Measurements from ENCODE around the gene CCDC177. TPM values are rescaled to one million over a fixed set of nuclear protein-coding genes. Genes with fewer than 3 reads are reported as not detected.
A peak's percentile ranks its signal among the peaks of the same experiment; 100 is the strongest.

Gene CCDC177
- total RNA-seq, 2 experiments from 2014 or later, result not detected

DNA sequence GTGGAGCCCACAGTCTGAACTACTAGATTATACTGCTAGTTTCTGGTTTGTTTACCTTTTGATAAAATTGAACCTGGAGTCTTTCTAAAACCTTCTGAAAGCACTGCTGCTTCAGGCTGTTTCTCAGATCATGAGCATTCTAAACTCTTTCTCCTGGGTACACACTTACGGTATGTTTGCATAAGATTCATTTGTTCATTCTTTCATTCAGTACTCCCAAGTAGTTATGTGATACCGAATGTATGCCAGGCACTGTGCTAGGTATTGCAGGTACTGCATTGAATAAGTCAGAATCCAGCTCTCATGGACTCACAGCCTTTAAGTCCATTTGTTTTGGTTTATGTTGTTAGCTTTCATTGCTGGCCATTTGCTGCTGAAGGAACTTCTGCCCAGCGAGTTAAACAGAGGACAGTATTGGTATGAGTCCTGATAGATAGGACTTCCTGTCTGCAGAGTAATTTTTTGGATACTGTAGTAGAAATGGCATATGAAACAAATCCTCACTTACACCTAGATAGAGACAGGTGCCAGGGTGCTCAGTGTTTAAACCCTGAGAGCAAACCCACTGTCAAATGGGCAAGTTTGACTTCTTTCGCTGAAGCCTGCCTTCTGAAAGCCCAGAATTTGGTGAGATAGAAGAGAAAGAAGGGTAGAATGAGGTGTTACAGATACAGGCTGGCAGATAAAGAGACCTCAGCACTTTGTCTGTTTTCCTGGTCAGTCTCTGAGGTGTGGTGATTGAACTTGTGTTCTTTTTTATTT is 38.8 kb upstream of the CCDC177 start:
- peak overlapping the region; percentile 87 for H3K4me3 Mint-ChIP-seq
- H3K27me3 Mint-ChIP-seq, result no peaks in the 10 kb centered on the region
- H3K4me1 Mint-ChIP-seq, result peaks cover 65% of the 10 kb centered on the region
- intact Hi-C loops (cut with DNase I, micrococcal nuclease), result loop anchor here (2.0 to 10.0 kb wide), 7 partner anchors 23 to 1709 kb away; partner anchors contain the start of genes SIPA1L1 (in 1 of the 2), SRSF5 (in 1 of the 2) and ZFP36L1 (in 1 of the 2)
- POLR2A ChIA-PET, result interaction anchor here (1.1 to 1.3 kb wide), 2 partner anchors 12 to 60 kb away, joined by 4 to 5 read pairs; no protein-coding TSS in a partner anchor
- no peaks in the 10 kb centered on the region for H3K9me3 Mint-ChIP-seq (ENCODE audit: low read depth)
- peak overlapping the region; percentile 99 for H3K27ac Mint-ChIP-seq
- CTCF ChIA-PET, result interaction anchor here (0.9 to 2.1 kb wide), 5 partner anchors 32 to 105 kb away, joined by 3 to 5 read pairs (median 3); no protein-coding TSS in a partner anchor
- H3K36me3 Mint-ChIP-seq (ENCODE audit: low read depth), result peaks cover 45% of the 10 kb centered on the region
- ATAC-seq, result no peak
- no peak for DNase-seq

DNA sequence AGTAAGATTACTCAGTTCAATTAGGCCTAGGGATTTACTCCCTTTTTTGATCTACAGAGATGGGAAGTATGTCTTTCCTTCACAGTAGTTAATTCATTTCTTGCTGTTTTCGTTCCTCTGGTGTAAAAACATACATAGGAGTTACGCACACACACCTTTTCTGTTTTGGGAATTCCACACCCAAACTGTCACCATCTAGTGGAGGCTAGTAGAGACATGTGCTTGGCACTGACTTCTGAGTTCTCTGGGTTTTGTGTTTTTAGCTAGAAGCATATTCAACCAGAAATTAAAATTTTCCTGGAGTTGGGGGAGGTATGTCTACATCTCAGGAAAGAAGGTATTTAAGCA is 38.1 kb upstream of the CCDC177 start:
- peaks cover 44% of the 10 kb centered on the region for H3K36me3 Mint-ChIP-seq (ENCODE audit: low read depth)
- ATAC-seq (no peak), DNase-seq (no peak)
- peaks cover 58% of the 10 kb centered on the region for H3K4me1 Mint-ChIP-seq
- POLR2A ChIA-PET, result interaction anchor here (0.8 to 1.5 kb wide), 3 partner anchors 13 to 62 kb away, joined by 3 to 5 read pairs (median 4); no protein-coding TSS in a partner anchor
- no peaks in the 10 kb centered on the region for H3K9me3 Mint-ChIP-seq (ENCODE audit: low read depth)
- no peaks in the 10 kb centered on the region for H3K27me3 Mint-ChIP-seq
- intact Hi-C loops (cut with DNase I, micrococcal nuclease), result loop anchor here (1.0 to 10.0 kb wide), 8 partner anchors 24 to 1710 kb away; partner anchors contain the start of genes SIPA1L1 (in 1 of the 2), SRSF5 (in 1 of the 2) and ZFP36L1 (in 1 of the 2)
- H3K27ac Mint-ChIP-seq, result peak overlapping the region; percentile 99
- CTCF ChIA-PET, result interaction anchor here (0.8 to 2.1 kb wide), 10 partner anchors 21 to 114 kb away, joined by 3 to 5 read pairs (median 3); no protein-coding TSS in a partner anchor
- H3K4me3 Mint-ChIP-seq, result peak overlapping the region; percentile 87

DNA sequence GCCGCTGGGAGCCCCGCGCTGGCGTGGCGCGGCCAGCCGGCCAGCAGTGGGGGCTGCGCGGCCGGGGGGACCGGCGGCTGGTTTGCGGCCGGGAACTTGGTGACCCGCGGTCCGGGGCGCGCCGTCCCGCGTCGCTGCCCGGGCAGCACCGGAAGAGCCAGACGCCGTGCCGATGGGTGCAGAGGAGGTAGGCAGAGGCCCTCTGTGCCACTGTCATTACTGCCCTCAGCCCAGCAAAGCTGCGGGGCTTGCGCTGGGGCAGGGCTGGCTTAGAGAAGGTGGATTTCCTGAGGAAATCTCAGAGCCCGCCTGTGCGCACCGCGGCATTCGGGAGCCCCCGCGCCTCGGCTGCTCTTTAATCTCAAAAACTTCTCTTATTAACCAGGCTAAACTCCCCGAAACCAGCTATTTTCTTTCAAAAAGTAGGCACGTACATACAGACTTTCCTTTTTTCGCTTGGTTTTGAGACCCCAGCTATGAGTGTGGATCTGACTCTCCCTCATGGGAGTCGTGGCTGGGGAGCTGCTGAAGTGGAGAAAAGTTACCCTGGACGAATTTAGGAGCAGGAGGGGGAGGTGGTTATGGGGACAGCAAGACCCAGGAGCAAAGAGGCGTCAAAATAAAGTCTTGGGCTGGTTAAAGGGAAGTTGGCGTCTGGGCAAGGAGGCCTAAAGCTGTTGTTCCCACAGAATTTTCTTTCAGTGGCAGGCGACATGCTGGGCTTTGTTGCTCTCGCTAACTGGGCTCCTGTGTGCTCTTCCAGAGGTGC is 37.5 kb upstream of the CCDC177 start:
- peak; percentile 44 for ATAC-seq
- CTCF ChIA-PET, result interaction anchor here (0.6 to 2.1 kb wide), 10 partner anchors 21 to 114 kb away, joined by 3 to 5 read pairs (median 3); no protein-coding TSS in a partner anchor
- Mint-ChIP-seq H3K27ac (peak overlapping the region; percentile 99), H3K9me3 (ENCODE audit: low read depth) (no peaks in the 10 kb centered on the region), H3K4me3 (peak overlapping the region; percentile 87), H3K4me1 (peaks cover 52% of the 10 kb centered on the region), H3K27me3 (no peaks in the 10 kb centered on the region), H3K36me3 (ENCODE audit: low read depth) (peaks cover 39% of the 10 kb centered on the region)
- POLR2A ChIA-PET, result interaction anchor here (0.5 to 1.5 kb wide), 4 partner anchors 13 to 131 kb away, joined by 3 to 5 read pairs (median 4); no protein-coding TSS in a partner anchor
- peak; percentile 70 for DNase-seq
- intact Hi-C loops (cut with DNase I, micrococcal nuclease), result loop anchor here (1.0 to 10.0 kb wide), 8 partner anchors 24 to 1710 kb away; partner anchors contain the start of genes SIPA1L1 (in 1 of the 2), SRSF5 (in 1 of the 2) and ZFP36L1 (in 1 of the 2)

DNA sequence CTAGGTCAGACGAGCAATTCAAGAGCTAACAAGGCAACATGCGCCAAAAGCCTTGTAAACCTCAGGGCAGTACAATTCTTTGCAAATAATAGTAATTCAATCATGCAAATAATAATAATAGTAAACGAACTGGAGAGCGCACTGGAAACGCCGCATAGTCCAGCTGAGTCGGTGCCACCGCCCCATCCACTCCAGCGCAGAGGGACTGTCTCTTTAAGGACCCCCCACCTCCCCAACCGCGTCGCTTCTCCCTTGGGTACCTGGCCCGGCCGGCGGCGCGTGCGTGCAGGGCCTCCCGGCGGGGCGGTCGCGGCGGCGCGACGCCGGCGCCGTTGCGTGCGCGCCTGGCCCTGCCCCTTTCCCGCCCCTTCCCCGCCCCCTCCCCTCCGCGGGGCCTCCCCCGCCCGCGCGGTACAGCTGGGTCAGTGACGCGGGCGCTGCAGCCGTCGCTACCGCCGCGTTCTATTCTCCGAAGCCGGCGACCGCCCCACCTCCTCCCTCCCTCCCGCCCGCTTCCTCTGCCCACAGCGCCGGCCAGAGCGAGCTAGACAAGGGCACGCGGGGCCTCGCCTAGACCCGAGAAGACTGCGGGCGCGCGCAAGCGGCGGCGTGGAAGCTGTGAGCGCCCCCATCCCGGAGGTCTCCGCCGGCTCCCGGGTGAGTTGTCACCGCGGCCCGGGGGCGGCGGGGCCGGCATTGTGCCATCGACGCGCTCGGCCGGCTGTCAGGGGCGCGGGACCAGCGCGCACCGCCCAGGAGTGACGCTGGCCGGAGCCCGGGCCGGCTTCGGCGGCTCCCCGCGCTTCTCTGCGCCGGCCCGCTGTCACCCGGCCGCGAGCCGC is 36.7 kb upstream of the CCDC177 start, which contains the start of gene SUSD6:
TSS of gene SUSD6 (plus strand) at position 425 of the 842 bp plus-strand sequence. CDS start 46,997 bp downstream, outside the sequence.
- Mint-ChIP-seq H3K36me3 (ENCODE audit: low read depth) (peaks cover 32% of the 10 kb centered on the region), H3K4me1 (peaks cover 48% of the 10 kb centered on the region), H3K27ac (peak within 1 kb of the TSS; percentile 99), H3K4me3 (peak within 1 kb of the TSS; percentile 87), H3K9me3 (ENCODE audit: low read depth) (no peaks in the 10 kb centered on the region), H3K27me3 (no peaks in the 10 kb centered on the region)
- POLR2A ChIA-PET, result interaction anchor here (0.5 to 1.5 kb wide), 3 partner anchors 27 to 132 kb away, joined by 3 to 5 read pairs (median 3); no protein-coding TSS in a partner anchor
- DNase-seq (peak; percentile 95), ATAC-seq (peak; percentile 74)
- intact Hi-C loops (cut with DNase I, micrococcal nuclease), result loop anchor here (1.0 to 10.0 kb wide), 12 partner anchors 14 to 1711 kb away; partner anchors contain the start of genes SRSF5 (in 2 of the 2), ERH (in 1 of the 2), SIPA1L1 (in 1 of the 2) and SLC39A9 (in 1 of the 2)
- CTCF ChIA-PET, result interaction anchor here (0.6 to 1.5 kb wide), 11 partner anchors 23 to 116 kb away, joined by 3 to 5 read pairs (median 3); no protein-coding TSS in a partner anchor

DNA sequence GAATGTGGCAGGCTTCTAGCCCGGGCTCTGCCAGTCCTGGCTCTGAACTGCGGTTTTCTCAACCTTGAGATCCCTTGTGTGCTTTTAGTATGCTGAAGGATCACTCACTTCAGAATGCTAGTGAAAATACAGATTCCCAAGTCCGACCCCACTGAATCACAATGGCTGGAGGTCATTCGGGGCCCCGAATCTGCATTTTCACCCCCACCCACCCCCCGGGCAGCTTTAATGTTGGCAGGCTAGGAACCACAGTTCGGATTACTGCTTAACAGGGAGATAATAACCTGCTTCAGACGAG is 36.2 kb upstream of the CCDC177 start:
- ATAC-seq, result no peak
- intact Hi-C loops (cut with DNase I, micrococcal nuclease), result loop anchor here (1.0 to 10.0 kb wide), 9 partner anchors 14 to 1711 kb away; partner anchors contain the start of genes SRSF5 (in 2 of the 2), ERH (in 1 of the 2), SIPA1L1 (in 1 of the 2) and SLC39A9 (in 1 of the 2)
- H3K9me3 Mint-ChIP-seq (ENCODE audit: low read depth), result no peaks in the 10 kb centered on the region
- peak overlapping the region; percentile 86 for H3K4me3 Mint-ChIP-seq
- peak overlapping the region; percentile 96 for H3K27ac Mint-ChIP-seq
- peaks cover 26% of the 10 kb centered on the region for H3K36me3 Mint-ChIP-seq (ENCODE audit: low read depth)
- H3K27me3 Mint-ChIP-seq, result no peaks in the 10 kb centered on the region
- H3K4me1 Mint-ChIP-seq, result peaks cover 44% of the 10 kb centered on the region
- ChIA-PET POLR2A (interaction anchor here (1.1 kb wide), 1 partner anchor 28 kb away, joined by 3 read pairs; no protein-coding TSS in a partner anchor), CTCF (interaction anchor here (0.6 to 1.5 kb wide), 9 partner anchors 15 to 116 kb away, joined by 3 to 5 read pairs (median 3); no protein-coding TSS in a partner anchor)
- no peak for DNase-seq

DNA sequence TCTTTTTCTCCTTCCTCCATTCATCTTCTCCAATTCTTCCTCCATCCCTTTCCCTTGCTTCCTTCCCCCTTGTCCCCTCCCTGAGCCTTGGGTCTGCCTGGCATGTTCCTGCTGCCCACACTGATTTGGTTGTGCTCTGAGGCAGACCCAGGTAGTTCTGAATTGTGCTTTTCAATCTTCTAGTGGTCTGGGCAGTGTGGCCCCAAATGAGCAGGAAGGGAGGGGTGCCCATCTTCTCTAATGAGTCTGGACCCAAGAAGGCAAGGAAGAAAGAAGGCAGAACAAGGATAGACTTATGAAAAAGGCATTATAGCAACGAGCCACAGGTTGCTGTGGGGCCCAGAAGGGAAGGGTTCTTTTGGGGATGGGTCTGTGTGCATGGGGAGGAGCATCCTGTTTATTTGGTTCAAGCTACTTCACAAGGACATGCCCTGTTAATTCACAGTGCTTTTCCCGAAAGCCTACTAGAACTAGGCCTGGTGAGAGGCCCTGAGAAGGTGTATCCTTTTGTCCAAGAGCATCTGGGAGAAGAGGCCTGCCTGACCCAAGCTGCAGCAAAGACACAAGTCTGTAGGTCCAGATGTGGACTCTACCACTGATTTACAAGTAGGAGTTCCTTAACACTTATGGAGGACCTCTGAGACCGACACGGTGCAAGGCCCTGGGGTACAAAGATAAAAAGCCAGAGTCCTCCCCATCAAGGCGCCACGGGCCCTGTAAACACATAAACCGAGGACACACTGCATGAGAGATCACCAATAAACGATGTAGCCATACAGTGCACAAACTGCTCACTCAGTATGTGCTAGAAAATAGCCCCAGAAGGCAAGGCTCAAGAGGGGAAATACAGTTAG is 35.6 kb upstream of the CCDC177 start:
- Mint-ChIP-seq H3K27ac (peak overlapping the region; percentile 96), H3K4me3 (peak overlapping the region; percentile 86), H3K27me3 (no peaks in the 10 kb centered on the region), H3K36me3 (ENCODE audit: low read depth) (peaks cover 20% of the 10 kb centered on the region), H3K9me3 (ENCODE audit: low read depth) (no peaks in the 10 kb centered on the region), H3K4me1 (peaks cover 38% of the 10 kb centered on the region)
- DNase-seq (no peak), ATAC-seq (no peak)
- ChIA-PET CTCF (interaction anchor here (0.6 to 1.5 kb wide), 6 partner anchors 16 to 117 kb away, joined by 3 to 5 read pairs (median 3); no protein-coding TSS in a partner anchor), POLR2A (interaction anchor here (1.1 kb wide), 1 partner anchor 29 kb away, joined by 3 read pairs; no protein-coding TSS in a partner anchor)
- intact Hi-C loops (cut with DNase I, micrococcal nuclease), result loop anchor here (2.0 to 10.0 kb wide), 5 partner anchors 157 to 1712 kb away; partner anchors contain the start of genes ERH (in 1 of the 2), SIPA1L1 (in 1 of the 2), SLC39A9 (in 1 of the 2) and SRSF5 (in 1 of the 2)

DNA sequence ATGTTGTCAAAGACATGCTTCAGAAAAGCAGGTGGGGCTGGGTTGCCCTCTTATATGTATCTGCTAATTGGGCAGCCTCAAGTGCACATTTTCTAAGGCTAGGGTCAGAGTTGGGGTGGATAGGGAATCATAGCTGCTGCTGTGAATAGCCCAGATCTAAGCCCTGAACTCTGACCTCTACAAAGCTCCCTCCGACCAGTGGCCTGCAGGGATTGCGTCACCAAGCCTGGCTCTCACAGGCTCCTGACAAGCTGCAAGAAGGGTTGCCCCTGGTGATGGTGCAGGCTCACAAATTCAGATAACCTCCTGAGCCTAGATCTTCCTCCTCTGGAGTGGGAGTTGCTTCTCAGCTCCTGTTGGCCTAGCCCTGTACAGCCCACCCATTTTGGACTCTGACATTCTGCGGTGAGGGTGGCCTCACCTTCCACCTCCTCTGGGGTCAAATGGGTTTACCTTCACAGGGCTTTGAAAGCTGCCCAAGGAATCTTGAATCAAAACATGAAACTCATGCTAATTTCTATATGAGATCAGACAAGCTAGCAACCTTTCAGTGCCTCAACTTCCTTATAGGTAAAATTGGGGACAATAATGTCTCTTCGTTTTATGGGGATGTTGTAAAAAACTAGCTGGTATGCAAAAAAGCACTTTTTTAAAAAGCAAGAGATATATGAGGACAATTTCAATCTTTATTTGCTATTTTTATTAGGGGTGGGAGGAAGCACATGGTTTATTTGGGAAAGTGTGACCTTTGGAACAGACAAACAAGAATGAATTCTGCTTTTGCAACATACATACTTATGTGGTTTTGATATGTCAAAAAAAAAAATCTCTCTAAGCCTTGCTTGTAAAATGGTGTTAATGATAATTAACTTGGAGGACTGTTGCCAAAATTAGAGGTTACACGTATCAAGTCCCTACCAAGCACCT is 31.9 kb upstream of the CCDC177 start:
- peaks cover 26% of the 10 kb centered on the region for H3K4me1 Mint-ChIP-seq
- H3K4me3 Mint-ChIP-seq, result no peak overlapping the region
- ChIA-PET CTCF (interaction anchor here (0.6 to 1.9 kb wide), 12 partner anchors 10 to 286 kb away, joined by 3 to 5 read pairs (median 4); no protein-coding TSS in a partner anchor), POLR2A (no interaction called here)
- H3K27me3 Mint-ChIP-seq, result no peaks in the 10 kb centered on the region
- intact Hi-C loops (cut with DNase I, micrococcal nuclease), result no loop called here
- H3K9me3 Mint-ChIP-seq (ENCODE audit: low read depth), result no peaks in the 10 kb centered on the region
- no peak overlapping the region for H3K27ac Mint-ChIP-seq
- no peaks in the 10 kb centered on the region for H3K36me3 Mint-ChIP-seq (ENCODE audit: low read depth)
- ATAC-seq (no peak), DNase-seq (no peak)

DNA sequence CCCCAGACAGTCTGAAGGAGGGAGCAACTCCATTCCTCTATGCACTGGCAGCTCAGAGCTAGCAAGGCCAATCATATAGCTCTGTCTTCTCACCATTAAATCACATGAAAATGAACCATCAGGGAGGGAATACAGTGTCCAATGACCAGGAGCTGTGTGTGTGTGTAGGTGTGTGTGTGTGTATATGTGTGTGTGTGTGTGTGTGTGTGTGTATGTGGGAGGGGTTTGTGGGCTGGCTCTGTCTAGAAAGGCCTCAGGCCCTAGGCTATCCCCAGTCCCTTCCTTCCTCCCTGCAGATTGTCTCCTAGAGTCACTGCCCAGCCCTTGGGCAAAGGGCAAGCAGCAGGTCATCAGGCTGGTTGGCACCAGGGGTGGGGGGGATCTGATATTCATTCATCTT is 31.1 kb upstream of the CCDC177 start:
- H3K4me3 Mint-ChIP-seq, result no peak overlapping the region
- POLR2A ChIA-PET, result no interaction called here
- no peak for ATAC-seq

More for the DNA sequence above, 31.1 kb upstream of the CCDC177 start:
- intact Hi-C loops (cut with DNase I, micrococcal nuclease), result no loop called here
- no peaks in the 10 kb centered on the region for H3K27me3 Mint-ChIP-seq
- peaks cover 26% of the 10 kb centered on the region for H3K4me1 Mint-ChIP-seq
- CTCF ChIA-PET, result interaction anchor here (0.6 to 2.3 kb wide), 10 partner anchors 19 to 246 kb away, joined by 3 to 19 read pairs (median 4); no protein-coding TSS in a partner anchor
- no peak for DNase-seq
- no peaks in the 10 kb centered on the region for H3K9me3 Mint-ChIP-seq (ENCODE audit: low read depth)
- no peaks in the 10 kb centered on the region for H3K36me3 Mint-ChIP-seq (ENCODE audit: low read depth)
- H3K27ac Mint-ChIP-seq, result no peak overlapping the region

All from activated CD4-positive, alpha-beta T cell treated with anti-CD3 and anti-CD28 coated beads for 36 hours (primary cell).